Erythroblast (primary cell): Measurements from ENCODE around the gene ZNF512B.

Experiments
- GATA1 ChIP-seq: IDR thresholded peaks from 2 replicates; pipeline ENCODE4 v1.6.1; 2011; ENCODE audit warnings: low read depth, mild to moderate bottlenecking, control low read depth, low read length, moderate library complexity
- POLR2A ChIP-seq: IDR thresholded peaks from 2 replicates; pipeline ENCODE4 v1.6.1; 2011; ENCODE audit warnings: mild to moderate bottlenecking, low read length

- TF ChIP-seq POLR2A, result no peak
- no peak for TF ChIP-seq GATA1
Observed at GRCh38 chr20:63932606-63933160, 37.0 kb downstream of the ZNF512B start.
